DMS 273 treated with DMSO at 0.1 percent for 48 hours (cell line): ENCODE measurements around the gene ARHGAP19.

Experiments
- DNase-seq: peaks from one replicate; lab custom pipeline; 2025; lab: John Stamatoyannopoulos, UW

ARHGAP19 gene

GRCh38 chr10:97190450-97190849, 102.0 kb downstream of the ARHGAP19 start:
- DNase-seq: no peak

- no peak for DNase-seq
These were observed 104.2 kb downstream of the ARHGAP19 start for GRCh38 chr10:97188261-97188711.

DNA sequence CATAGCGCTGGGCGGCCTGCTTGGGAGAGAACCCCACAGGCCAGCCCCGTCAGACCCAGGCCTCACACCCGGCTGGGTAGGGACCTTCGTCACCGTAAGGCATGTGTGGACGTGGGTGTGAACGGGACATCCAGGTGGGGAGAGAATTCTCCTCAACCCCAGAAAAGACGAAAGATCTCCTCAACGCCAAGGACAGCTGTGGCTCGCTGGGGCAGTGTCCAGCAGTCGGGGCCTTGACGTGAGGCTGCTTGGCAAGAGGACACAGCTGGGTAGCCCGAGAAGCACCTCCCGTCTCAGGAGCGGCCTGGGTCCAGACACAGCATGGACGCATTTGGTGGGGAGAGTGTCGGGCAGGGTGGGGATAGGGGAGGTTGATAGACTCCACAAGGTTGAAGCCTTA, 105.5 kb downstream of the ARHGAP19 start:
- no peak for DNase-seq

DNA sequence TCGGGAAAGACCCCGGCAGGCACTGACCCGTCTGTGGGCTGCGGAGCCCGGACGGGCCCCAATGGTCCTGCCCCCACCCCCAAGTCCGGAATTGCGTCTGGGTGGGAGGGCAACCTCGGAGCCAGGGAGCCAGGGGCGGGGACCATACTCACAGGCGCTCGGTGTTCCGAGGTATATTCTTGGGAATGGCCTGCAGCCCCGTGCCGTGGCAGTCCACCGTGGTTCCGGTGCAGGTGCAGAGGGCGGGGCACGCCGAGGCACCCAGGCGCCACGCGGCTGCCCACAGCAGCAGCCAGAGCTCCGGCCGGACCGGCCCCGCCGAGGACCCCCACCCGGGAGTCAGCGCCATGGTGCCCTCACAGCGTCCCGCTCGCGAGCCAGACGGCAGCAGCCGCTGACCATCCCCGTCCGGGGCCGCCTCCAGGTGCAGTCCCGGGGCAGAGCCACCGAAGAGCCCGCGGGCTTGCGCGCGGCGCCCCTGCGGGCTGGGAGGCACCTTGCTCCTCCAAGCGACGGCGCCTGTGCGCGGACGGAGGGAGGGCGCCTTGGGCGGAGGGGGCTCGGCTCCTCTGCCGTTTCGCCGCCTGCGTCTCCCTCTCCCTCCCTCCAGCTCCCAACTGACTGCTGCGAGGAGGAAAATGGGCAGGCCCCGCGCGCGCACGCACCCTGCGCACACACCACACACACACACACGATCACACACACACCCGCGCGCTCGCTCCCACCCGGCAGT, 106.9 kb downstream of the ARHGAP19 start, which contains the start of gene SLIT1:
Gene SLIT1 (minus strand): TSS at position 634 of the 733 bp plus-strand sequence. CDS start 285 bp downstream, at position 349.
- no peak for DNase-seq

- no peak for DNase-seq
These were observed 107.5 kb downstream of the ARHGAP19 start for GRCh38 chr10:97184971-97185325.

DNA sequence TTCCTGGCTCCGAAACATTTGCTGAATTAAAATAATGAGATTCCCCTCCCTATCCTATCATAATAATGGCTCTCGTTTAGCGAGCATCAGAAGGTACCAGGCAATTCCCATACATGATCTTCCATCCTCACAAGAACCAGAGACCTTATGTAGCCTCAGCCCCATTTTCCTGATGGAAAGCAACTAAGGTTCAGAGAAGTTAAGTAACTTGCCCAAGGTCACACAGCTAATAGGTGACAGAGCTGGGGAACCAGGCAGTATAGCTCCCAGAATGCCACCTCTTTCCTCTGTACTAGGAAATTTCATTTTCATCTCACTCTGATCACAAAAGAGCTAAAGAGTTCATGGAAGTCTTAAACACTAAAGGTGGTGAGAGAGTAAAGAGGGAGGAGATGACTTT, 109.1 kb downstream of the ARHGAP19 start:
- DNase-seq: no peak

DNA sequence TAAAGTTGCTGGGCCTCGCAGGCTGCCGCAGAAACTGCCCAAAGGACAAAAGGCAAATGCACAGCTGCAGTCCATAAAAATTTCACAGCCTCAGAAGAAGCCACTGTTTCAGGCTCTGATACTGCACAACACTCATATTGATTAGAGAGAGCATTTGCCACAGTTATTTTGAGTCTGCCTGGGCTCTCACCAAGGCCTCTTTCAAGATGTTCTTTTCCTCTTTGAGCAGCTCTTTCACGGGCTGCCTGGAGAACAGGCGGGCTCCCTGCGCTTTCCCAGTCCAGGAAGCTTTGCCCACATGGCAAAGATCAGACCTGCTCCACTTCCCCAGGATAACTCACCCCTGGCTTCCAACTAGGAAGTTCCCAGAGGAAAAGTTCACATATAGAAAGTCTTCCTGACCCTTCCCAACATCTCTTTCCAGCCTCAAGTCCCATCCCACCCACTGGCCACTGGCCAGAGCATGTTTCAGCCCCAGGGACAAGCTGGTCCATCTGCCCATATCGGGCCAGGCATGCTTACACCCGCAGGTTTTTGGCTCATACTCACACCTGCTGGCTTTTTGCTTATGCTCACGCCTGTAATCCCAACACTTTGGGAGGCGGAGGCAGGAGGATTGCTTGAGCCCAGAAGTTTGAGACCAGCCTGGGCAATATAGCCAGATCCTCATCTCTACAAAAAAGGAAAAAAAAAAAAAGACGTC, 110.0 kb downstream of the ARHGAP19 start:
- no peak for DNase-seq

GRCh38 chr10:97180986-97181385, 111.5 kb downstream of the ARHGAP19 start:
- DNase-seq: no peak

DNA sequence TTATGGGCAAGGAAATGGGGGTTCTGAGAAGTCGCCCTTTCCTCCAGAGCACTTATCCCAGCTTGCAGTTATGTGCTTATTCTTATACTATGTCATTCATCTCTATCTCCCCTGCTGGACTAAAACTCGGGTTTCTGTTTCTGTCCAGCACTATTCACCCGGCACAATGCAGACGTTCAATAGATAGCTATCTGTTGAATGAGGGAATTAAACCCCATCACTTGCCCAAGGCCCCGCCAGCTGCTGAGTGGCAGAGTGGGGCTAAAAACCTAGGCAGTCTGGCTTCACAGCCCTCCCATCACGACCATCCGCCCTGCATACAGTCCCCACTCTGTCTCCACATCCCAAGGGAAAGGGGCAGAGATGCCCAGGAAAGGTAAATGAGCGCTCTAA, 112.1 kb downstream of the ARHGAP19 start:
- no peak for DNase-seq

- DNase-seq: peak; percentile 33
These were observed 112.6 kb downstream of the ARHGAP19 start for GRCh38 chr10:97179731-97180362.

DNA sequence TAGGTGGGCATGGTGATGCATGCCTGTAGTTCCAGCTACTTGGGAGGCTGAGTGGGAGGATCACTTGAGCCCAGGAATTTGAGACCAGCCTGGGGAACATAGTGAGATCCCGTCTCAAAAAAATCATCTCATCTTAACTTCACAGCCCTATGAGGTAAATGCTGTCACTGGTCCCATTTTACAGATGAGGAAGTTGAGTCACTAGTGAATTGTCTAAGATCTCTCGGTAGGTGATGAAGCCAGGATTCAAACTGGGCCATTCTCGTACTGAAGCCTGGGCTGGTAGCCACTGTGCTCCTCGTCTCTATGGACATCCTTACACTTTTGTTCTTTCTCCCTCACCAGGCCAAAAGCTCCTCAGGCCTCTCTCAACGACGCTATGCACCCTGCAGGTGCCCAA, 113.1 kb downstream of the ARHGAP19 start:
- no peak for DNase-seq

DNA sequence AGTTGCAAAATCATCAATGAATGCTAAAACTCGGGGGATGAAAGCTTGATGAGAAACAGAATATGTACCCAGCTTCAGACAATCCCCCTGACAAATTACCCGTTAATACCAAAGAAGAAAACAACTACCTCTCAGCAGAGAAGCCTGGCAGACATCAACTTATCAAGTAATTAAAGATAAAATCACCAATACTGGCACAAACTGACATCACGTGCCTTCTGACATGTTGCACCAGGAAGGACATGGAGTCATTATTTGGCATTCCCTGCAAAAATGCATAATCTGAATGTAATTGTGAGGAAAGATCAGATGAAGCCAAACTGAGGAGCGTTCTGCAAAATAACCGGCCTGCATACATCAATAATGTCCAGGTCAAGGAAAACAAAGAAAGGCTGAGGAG, 114.4 kb downstream of the ARHGAP19 start:
- no peak for DNase-seq

DNA sequence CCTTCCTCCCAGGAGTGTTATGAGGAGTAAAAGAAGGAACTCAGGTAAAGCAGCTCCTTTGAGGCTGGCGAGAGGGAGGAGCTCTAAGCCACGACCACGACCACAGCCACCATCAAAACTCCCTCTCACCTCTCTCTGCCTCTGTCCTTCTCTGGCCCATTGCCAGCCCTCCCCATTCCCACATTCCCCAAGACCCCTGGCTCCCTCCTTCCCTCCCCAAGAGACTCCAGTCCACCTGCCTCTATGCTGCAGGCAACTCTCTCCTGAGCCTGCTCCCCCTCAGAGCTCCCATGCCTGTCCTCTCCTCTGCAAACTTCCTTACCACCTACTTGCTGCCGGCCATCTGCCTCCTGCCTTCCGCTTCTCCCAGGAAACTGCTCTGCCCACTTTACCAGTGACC, 116.2 kb downstream of the ARHGAP19 start:
- no peak for DNase-seq

GRCh38 chr10:97175586-97175985, 116.9 kb downstream of the ARHGAP19 start:
- no peak for DNase-seq

GRCh38 chr10:97174941-97175340, 117.5 kb downstream of the ARHGAP19 start:
- DNase-seq: no peak

DNA sequence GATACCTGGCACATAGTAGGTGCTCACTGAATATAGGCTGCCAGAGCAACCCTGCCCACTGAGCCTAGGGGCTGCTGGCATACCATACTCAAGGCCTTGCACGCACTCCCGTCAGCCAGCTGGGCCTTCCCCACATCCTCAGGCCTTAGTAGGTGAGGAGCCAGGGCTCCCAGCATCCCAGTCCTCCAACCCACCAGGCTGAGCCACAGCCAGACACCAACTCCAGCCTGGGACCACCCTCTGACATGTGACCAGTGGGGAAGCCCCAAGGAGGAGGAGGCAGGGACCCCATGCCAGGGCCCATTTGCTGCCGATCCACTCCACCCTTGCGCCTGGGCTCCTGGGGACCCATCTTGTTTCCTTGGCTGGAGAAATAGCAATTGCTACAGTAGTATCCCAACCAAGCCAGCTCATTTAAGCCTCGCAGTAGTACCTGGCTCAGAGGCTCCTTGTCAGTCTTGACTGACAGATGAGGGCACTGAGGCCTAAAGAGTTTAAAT, 118.1 kb downstream of the ARHGAP19 start:
- DNase-seq: no peak

DNA sequence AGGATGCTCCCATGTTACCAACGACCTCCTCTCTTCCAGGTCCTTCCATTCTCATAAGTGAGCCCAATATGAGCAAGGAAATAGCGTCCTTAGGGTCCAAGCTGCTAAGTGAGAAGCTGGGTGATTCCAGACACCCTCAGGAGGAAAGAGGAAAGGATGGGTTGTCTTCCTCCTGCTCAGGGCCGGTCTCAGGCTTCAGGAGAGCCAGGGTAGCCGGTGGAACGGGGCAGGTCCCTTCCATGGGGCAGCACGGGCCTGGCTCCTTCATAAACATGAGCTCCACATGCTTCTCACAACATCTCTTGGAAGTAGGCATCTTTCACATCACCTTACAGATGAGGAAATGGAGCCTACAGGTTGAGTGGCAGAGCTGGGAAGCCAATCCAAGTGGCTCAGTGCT, 119.4 kb downstream of the ARHGAP19 start:
- DNase-seq: no peak
